SU-DHL-6 (cell line): Measurements from ENCODE around the gene CHCT1.
"Not testable (repeated sequence)": the region's sequence is repeated elsewhere in the genome, so short reads cannot be mapped to it uniquely, and the experiment has no call there.

ENCODE experiments used
- H2AFZ ChIP-seq: fragments of 200-600 bp; sonication (generic); 2 replicates; pipeline ENCODE4 v1.6.1; 2014; ENCODE audit warnings: low read depth, mild to moderate bottlenecking, moderate library complexity, mixed read lengths, antibody characterized with exemption, low read length; ENCODE audit not compliant: severe bottlenecking
- H3F3A ChIP-seq: fragments of 200-600 bp; shearing (Covaris generic); 2 replicates; pipeline ENCODE4 v1.6.0; 2016; ENCODE audit warnings: antibody characterized with exemption, mild to moderate bottlenecking; ENCODE audit not compliant: insufficient read depth
- H3K27ac ChIP-seq: fragments of 200-600 bp; sonication (generic); 2 replicates; pipeline ENCODE4 v1.5.1; 2016; ENCODE audit warnings: low read depth, mild to moderate bottlenecking, low read length, moderate library complexity, mixed read lengths
- H3K27me3 ChIP-seq: fragments of 200-600 bp; sonication (generic), shearing (Covaris generic); 2 replicates; pipeline ENCODE4 v1.6.0; 2014; ENCODE audit warnings: mild to moderate bottlenecking, low read length
- H3K36me3 ChIP-seq: fragments of 200-600 bp; sonication (generic); 2 replicates; pipeline ENCODE4 v1.6.1; 2014; ENCODE audit warnings: mild to moderate bottlenecking, low read length, mixed read lengths
- H3K4me2 ChIP-seq: fragments of 300-600, 200-600 bp; shearing (Covaris generic), sonication (generic); 2 replicates; pipeline ENCODE4 v1.6.0; 2014; ENCODE audit warnings: low read length, low read depth, mild to moderate bottlenecking; ENCODE audit not compliant: poor library complexity, severe bottlenecking
- H3K4me3 ChIP-seq: fragments of 200-600 bp; sonication (generic); 2 replicates; pipeline ENCODE4 v1.5.1; 2014; ENCODE audit warnings: antibody characterized with exemption, low read length, mild to moderate bottlenecking, mixed read lengths; ENCODE audit not compliant: insufficient read depth, poor library complexity, severe bottlenecking
- H3K79me2 ChIP-seq: fragments of 200-600 bp; sonication (generic); 2 replicates; pipeline ENCODE4 v1.6.1; 2014; ENCODE audit warnings: mild to moderate bottlenecking, low read length, moderate library complexity; ENCODE audit not compliant: insufficient read depth
- H3K9ac ChIP-seq: fragments of 200-600 bp; sonication (generic); 2 replicates; pipeline ENCODE4 v1.7.0; 2014; ENCODE audit warnings: mild to moderate bottlenecking, low read length
- H3K9me2 ChIP-seq: fragments of 200-600 bp; sonication (generic); replicated peaks from 2 replicates; pipeline ENCODE4 v1.6.1; 2014; ENCODE audit warnings: low read length; ENCODE audit not compliant: insufficient read depth
- H3K9me3 ChIP-seq: fragments of 200-600 bp; sonication (generic); 2 replicates; pipeline ENCODE4 v1.6.1; 2014; ENCODE audit warnings: low read length, mixed read lengths; ENCODE audit not compliant: insufficient read depth
- H4K20me1 ChIP-seq: fragments of 200-600 bp; sonication (generic); 2 replicates; pipeline ENCODE4 v1.6.1; 2014; ENCODE audit warnings: low read depth, mild to moderate bottlenecking, antibody characterized with exemption, low read length, moderate library complexity, mixed read lengths
- EZH2phosphoT487 ChIP-seq: fragments of 200-600 bp; sonication (generic), shearing (Covaris generic); conservative IDR thresholded peaks from 2 replicates; pipeline ENCODE4 v1.6.1; 2018; ENCODE audit warnings: mild to moderate bottlenecking, antibody characterized with exemption, low read length, moderate library complexity, mixed read lengths
- TF ChIP-seq, protein P1 (sequence below): fragments of 200-600 bp; sonication (generic); IDR thresholded peaks from one replicate; pipeline ENCODE4 v1.5.1; 2017; ENCODE audit warnings: antibody characterized with exemption, mild to moderate bottlenecking, low read length, moderate library complexity; ENCODE audit not compliant: insufficient read depth, poor library complexity, severe bottlenecking

The CHCT1 gene

DNA sequence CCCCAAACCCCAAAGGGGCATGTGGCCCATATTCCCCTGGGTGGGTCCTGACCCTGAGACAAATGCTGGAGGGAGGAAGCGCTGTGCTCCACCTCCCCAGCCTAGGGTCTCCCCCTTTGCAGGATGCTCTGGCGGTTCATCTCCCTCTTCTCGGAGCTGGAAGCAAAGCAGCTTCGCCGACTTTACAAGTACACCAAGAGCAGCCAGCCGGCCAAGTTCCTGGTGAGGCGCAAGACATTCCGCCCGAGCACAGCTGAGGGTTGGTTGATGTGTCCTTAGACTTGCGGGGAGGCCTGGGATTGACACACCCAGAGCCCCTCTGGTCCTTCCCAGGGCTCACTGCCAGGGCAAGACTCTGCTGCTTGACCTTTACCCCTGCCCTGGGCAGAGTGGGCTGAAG lies 4.3 kb downstream of the CHCT1 start:
- no peaks in the 10 kb centered on the region for H3K9me3 ChIP-seq
- H3K36me3 ChIP-seq: no peaks in the 10 kb centered on the region
- H4K20me1 ChIP-seq: no peaks in the 10 kb centered on the region
- no peak overlapping the region for H3K4me2 ChIP-seq
- H3K4me3 ChIP-seq: no peak overlapping the region
- no peaks in the 10 kb centered on the region for H3F3A ChIP-seq
- H3K79me2 ChIP-seq: no peaks in the 10 kb centered on the region
- no peak overlapping the region for H3K27ac ChIP-seq
- no peaks in the 10 kb centered on the region for H3K9me2 ChIP-seq
- TF ChIP-seq, protein P1, sequence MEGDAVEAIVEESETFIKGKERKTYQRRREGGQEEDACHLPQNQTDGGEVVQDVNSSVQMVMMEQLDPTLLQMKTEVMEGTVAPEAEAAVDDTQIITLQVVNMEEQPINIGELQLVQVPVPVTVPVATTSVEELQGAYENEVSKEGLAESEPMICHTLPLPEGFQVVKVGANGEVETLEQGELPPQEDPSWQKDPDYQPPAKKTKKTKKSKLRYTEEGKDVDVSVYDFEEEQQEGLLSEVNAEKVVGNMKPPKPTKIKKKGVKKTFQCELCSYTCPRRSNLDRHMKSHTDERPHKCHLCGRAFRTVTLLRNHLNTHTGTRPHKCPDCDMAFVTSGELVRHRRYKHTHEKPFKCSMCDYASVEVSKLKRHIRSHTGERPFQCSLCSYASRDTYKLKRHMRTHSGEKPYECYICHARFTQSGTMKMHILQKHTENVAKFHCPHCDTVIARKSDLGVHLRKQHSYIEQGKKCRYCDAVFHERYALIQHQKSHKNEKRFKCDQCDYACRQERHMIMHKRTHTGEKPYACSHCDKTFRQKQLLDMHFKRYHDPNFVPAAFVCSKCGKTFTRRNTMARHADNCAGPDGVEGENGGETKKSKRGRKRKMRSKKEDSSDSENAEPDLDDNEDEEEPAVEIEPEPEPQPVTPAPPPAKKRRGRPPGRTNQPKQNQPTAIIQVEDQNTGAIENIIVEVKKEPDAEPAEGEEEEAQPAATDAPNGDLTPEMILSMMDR: no peak
- TF ChIP-seq EZH2phosphoT487: no peak
- no peak overlapping the region for H3K9ac ChIP-seq
- no peaks in the 10 kb centered on the region for H3K27me3 ChIP-seq
- H2AFZ ChIP-seq: no peak overlapping the region

DNA sequence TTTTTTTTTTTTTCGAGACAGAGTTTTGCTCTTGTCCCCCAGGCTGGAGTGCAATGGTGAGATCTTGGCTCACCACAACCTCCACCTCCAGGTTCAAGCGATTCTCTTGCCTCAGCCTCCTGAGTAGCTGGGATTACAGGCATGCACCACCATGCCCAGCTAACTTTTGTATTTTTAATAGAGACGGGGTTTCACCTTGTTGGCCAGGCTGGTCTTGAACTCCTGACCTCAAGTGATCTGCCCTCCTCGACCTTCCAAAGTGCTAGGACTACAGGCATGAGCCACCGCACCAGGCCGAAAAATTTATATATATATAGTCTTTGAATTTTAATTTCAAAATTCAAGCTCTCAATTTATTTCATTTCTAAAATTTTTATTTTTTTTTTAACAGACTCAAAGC lies 6.2 kb downstream of the CHCT1 start:
- H3K9me2 ChIP-seq, H3K27ac ChIP-seq, H3K4me2 ChIP-seq, H3K36me3 ChIP-seq, H3K79me2 ChIP-seq, H3F3A ChIP-seq, H3K9me3 ChIP-seq, H4K20me1 ChIP-seq, H3K9ac ChIP-seq, H3K4me3 ChIP-seq, H3K27me3 ChIP-seq, H2AFZ ChIP-seq: not testable (repeated sequence)

DNA sequence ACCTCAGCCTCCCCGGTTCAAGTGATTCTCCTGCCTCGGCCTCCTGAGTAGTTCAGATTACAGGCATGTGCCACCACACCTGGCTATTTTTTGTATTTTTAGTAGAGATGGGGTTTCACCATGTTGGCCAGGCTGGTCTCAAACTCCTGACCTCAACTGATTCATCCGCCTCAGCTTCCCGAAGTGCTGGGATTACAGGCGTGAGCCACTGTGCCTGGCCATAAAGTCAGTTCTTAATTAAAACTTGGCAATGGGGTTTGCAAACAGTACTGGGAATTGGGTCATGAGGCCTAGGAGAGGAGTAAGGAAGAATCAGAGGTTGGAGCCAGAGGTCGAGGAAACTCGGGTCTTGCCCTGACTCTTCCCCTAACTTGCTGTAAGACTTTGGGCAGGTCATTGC lies 8.3 kb downstream of the CHCT1 start:
- H3F3A ChIP-seq, H3K4me3 ChIP-seq, H3K4me2 ChIP-seq, H3K79me2 ChIP-seq, H2AFZ ChIP-seq, H3K27me3 ChIP-seq, H3K27ac ChIP-seq, H3K9me3 ChIP-seq, H3K9ac ChIP-seq, H3K9me2 ChIP-seq, H4K20me1 ChIP-seq, H3K36me3 ChIP-seq: not testable (repeated sequence)

DNA sequence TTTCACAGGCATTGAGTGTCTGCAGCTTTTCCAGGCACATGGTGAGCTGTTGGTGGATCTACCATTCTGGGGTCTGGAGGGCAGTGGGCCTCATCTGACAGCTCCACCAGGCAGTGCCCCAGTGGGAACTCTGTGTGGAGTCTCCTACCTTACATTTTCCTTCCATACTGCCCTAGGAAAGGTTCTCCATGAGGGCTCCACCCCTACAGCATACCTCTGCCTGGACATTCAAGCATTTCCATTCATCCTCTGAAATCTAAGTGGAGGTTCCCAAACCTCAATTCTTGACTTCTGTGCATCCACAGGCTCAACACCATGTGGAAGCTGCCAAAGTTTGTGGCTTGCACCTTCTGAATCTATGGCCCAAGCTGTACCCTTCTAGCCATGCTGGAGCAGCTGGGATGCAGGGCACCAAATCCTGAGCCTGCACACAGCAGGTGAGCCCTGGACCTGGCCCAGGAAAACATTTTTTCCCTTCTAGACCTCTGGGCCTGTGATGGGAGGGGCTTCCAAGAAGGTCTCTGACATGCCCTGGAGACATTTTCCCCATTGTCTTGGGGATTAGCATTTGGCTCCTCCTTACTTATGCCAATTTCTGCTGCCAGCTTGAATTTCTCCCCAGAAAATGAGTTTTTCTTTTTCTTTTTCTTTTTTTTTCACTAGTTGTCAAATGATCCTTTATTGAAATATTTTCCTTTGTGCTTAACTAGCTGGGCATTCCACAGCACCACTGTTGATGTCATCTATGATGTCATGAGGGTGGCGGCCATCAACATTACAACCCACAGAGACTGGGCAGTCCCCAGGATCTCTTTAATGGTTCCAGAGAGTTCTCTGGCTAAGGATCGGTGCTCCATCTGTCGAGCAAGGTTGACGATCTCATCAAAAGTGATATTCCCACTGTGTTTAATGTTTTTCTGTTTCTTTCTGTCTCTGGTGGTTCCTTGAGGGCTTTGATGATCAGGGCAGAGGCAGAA lies 11.0 kb downstream of the CHCT1 start:
- H3K36me3 ChIP-seq, H3K9ac ChIP-seq, H3K4me3 ChIP-seq, H3K9me3 ChIP-seq, H3K27me3 ChIP-seq, H4K20me1 ChIP-seq, H3K4me2 ChIP-seq, H3F3A ChIP-seq, H3K9me2 ChIP-seq, H2AFZ ChIP-seq, H3K27ac ChIP-seq, H3K79me2 ChIP-seq: not testable (repeated sequence)
